HepG2 (cell line): ENCODE measurements around the gene CBY1. TPM values are rescaled to one million over a fixed set of nuclear protein-coding genes. Genes with fewer than 3 reads are reported as not detected.
A peak's percentile ranks its signal among the peaks of the same experiment; 100 is the strongest.

ENCODE experiments used
- BCLAF1 ChIP-seq: fragments of 450-650 bp; IDR thresholded peaks from 2 replicates; pipeline ENCODE4 v1.6.1; 2017; ENCODE audit warnings: mild to moderate bottlenecking
- CBX2 ChIP-seq, 2 experiments: fragments of 200-600 bp in 1 of 2; sonication (generic); formaldehyde crosslinking in 1 of 2; IDR thresholded peaks; 2 replicates each; pipeline versions ENCODE4 v1.7.0 to v1.8.1; 2018 to 2022; ENCODE audit warnings: low read depth in 2 of 2, low read length in 1 of 2, mild to moderate bottlenecking in 1 of 2, missing genetic modification reagents in 1 of 2
- CHCHD3 ChIP-seq: sonication (generic); formaldehyde crosslinking; IDR thresholded peaks from 2 replicates; pipeline ENCODE4 v1.8.0; 2022; ENCODE audit warnings: mild to moderate bottlenecking, missing genetic modification reagents, moderate library complexity
- HNF1A ChIP-seq, 2 experiments: sonication (generic) in 1 of 2; formaldehyde crosslinking in 1 of 2; IDR thresholded peaks; 2 replicates each; pipeline versions ENCODE4 v1.4.0 to v1.6.1; 2016 to 2020; ENCODE audit warnings: borderline replicate concordance in 1 of 2, low read depth in 1 of 2, mild to moderate bottlenecking in 1 of 2, missing genetic modification reagents in 1 of 2
- KAT7 ChIP-seq: IDR thresholded peaks from 2 replicates; pipeline ENCODE4 v1.6.1; 2018; ENCODE audit warnings: borderline replicate concordance, missing compliant biosample characterization
- NCOA2 ChIP-seq: sonication (generic); formaldehyde crosslinking; IDR thresholded peaks from 2 replicates; pipeline ENCODE4 v1.8.0; 2022; ENCODE audit warnings: inconsistent platforms
- NFYC ChIP-seq: IDR thresholded peaks from 2 replicates; pipeline ENCODE4 v1.6.1; 2016; ENCODE audit warnings: missing genetic modification reagents, missing compliant biosample characterization
- PCBP2 ChIP-seq: fragments of 200-400 bp; formaldehyde crosslinking; optimal IDR thresholded peaks from 2 replicates; pipeline ENCODE3; 2018; ENCODE audit warnings: low read length, low read depth; ENCODE audit not compliant: poor library complexity, severe bottlenecking
- SAP130 ChIP-seq: IDR thresholded peaks from 2 replicates; pipeline ENCODE4 v1.6.1; 2016; ENCODE audit warnings: low read depth
- SNRNP70 ChIP-seq: fragments of 200-400 bp; formaldehyde crosslinking; IDR thresholded peaks from 2 replicates; pipeline ENCODE4 v1.6.1; 2017; ENCODE audit warnings: mild to moderate bottlenecking, low read depth, low read length, moderate library complexity
- SOX13 ChIP-seq, 3 experiments: fragments of 450-650 bp in 1 of 3; sonication (generic) in 1 of 3; formaldehyde crosslinking in 1 of 3; IDR thresholded peaks in 2 of 3; conservative IDR thresholded peaks in 1 of 3; 2 replicates each; pipeline versions ENCODE4 v1.5.0 to v1.6.1; 2016 to 2020; ENCODE audit warnings: antibody characterized with exemption in 1 of 3, mild to moderate bottlenecking in 1 of 3, missing compliant biosample characterization in 1 of 3, missing genetic modification reagents in 1 of 3, moderate library complexity in 1 of 3
- XRCC5 ChIP-seq: fragments of 200-400 bp; formaldehyde crosslinking; optimal IDR thresholded peaks from 2 replicates; pipeline ENCODE3; 2017; ENCODE audit warnings: mild to moderate bottlenecking, low read length
- ZNF24 ChIP-seq: fragments of 450-650 bp; IDR thresholded peaks from 2 replicates; pipeline ENCODE4 v1.6.1; 2017; ENCODE audit warnings: antibody characterized with exemption, mild to moderate bottlenecking
- ZNF280D ChIP-seq: sonication (generic); formaldehyde crosslinking; IDR thresholded peaks from 2 replicates; pipeline ENCODE4 v1.5.1; 2020; ENCODE audit warnings: mild to moderate bottlenecking, missing genetic modification reagents
- ZNF292 ChIP-seq: sonication (generic); formaldehyde crosslinking; IDR thresholded peaks from 2 replicates; pipeline ENCODE4 v1.8.1; 2022; ENCODE audit warnings: mild to moderate bottlenecking, low read depth, missing genetic modification reagents, borderline replicate concordance
- ZNF343 ChIP-seq: sonication (generic); formaldehyde crosslinking; IDR thresholded peaks from 2 replicates; pipeline ENCODE4 v1.4.0; 2020; ENCODE audit warnings: mild to moderate bottlenecking, missing genetic modification reagents
- ZNF598 ChIP-seq: sonication (generic); formaldehyde crosslinking; IDR thresholded peaks from 2 replicates; pipeline ENCODE4 v1.5.1; 2020; ENCODE audit warnings: mild to moderate bottlenecking, missing genetic modification reagents, borderline replicate concordance
- ZNF7 ChIP-seq: IDR thresholded peaks from 2 replicates; pipeline ENCODE4 v1.6.1; 2016; ENCODE audit warnings: missing biosample characterization, missing genetic modification reagents
- ZNF775 ChIP-seq: sonication (generic); formaldehyde crosslinking; IDR thresholded peaks from 2 replicates; pipeline ENCODE4 v1.4.0; 2020; ENCODE audit warnings: missing genetic modification reagents, mild to moderate bottlenecking, moderate library complexity, borderline replicate concordance
- ZNF883 ChIP-seq: sonication (generic); formaldehyde crosslinking; IDR thresholded peaks from 2 replicates; pipeline ENCODE4 v1.5.1; 2020; ENCODE audit warnings: mild to moderate bottlenecking, missing genetic modification reagents; ENCODE audit errors: not compliant biosample characterization
- polyA plus RNA-seq, 8 experiments: library from polyadenylated mRNA; depleted of rRNA in 3 of 8; stranded (reverse) in 7 of 8; unstranded in 1 of 8; fragments of >200 nt; fragmentation: Illumina TruSeq in 4 of 8; extraction: Trizol in 4 of 8; gene quantifications; 2 replicates each; pipeline versions ENCODE4 v1.2.1 to v1.2.3, GENCODE V29; 2011 to 2016; ENCODE audit warnings: low read depth in 4 of 8, missing spikeins in 1 of 8, mixed read lengths in 1 of 8; ENCODE audit not compliant: insufficient read depth in 1 of 8
- total RNA-seq, 5 experiments: library from RNA; depleted of rRNA; stranded (reverse); fragments of >200 nt; fragmentation: Illumina TruSeq; extraction: Trizol; gene quantifications; 2 replicates each; pipeline ENCODE4 v1.2.3, GENCODE V29; 2016; ENCODE audit warnings: low read depth in 1 of 5

Gene CBY1
- total and polyA plus RNA-seq, 2 of the 13 experiments (the other 11 are each of a cell fraction or from before 2014, with no cell fraction given) = 19.7 to 20.3 TPM

- TF ChIP-seq ZNF883 (no peak), ZNF292 (CRISPR knock-in tag) (no peak), KAT7 (CRISPR knock-in tag) (no peak), NCOA2 (CRISPR knock-in tag) (peak; percentile 66), CBX2 (IDR thresholded peaks at IDR 0.05; ENCODE audit: low read depth, low read length) (no peak), CBX2 (CRISPR knock-in tag; IDR thresholded peaks at IDR 0.05; ENCODE audit: low read depth) (no peak), SOX13 (IDR thresholded peaks at IDR 0.05) (no peak), SOX13 (CRISPR knock-in tag; conservative IDR thresholded peaks at IDR 0.05 in 1 of 2, IDR thresholded peaks at IDR 0.05 in 1 of 2) (peak in 1 of 2 experiments; percentile 34; a peak in 1 of 4 replicates), ZNF24 (no peak), ZNF598 (no peak), PCBP2 (no peak), CHCHD3 (CRISPR knock-in tag) (no peak), HNF1A (IDR thresholded peaks at IDR 0.05; ENCODE audit: low read depth) (no peak), HNF1A (CRISPR knock-in tag; IDR thresholded peaks at IDR 0.05; ENCODE audit: borderline replicate concordance) (no peak), ZNF280D (CRISPR knock-in tag) (no peak), XRCC5 (no peak), ZNF775 (no peak), NFYC (peak; percentile 17; the same call in 1 of the 2 replicates), ZNF7 (CRISPR knock-in tag) (no peak), BCLAF1 (no peak), ZNF343 (no peak), SAP130 (CRISPR knock-in tag) (peak; percentile 98), SNRNP70 (no peak)
These were observed 50.9 kb downstream of the CBY1 start (continued) for GRCh38 chr22:38707346-38707745.
